RCC 7860 (cell line): Measurements from ENCODE around the gene DEK.
"Not testable (repeated sequence)": the region's sequence is repeated elsewhere in the genome, so short reads cannot be mapped to it uniquely, and the experiment has no call there.

ENCODE experiments used
- DNase-seq: peaks from one replicate; pipeline ENCODE4 v3.0.0-alpha.2; 2015; ENCODE audit warnings: low spot score
- FAIRE-seq: peaks from 2 replicates; lab custom pipeline; 2012; peaks lifted over from hg19 to GRCh38; lab: Jason Lieb, UNC

The DEK gene

GRCh38 chr6:18264219-18264922 is at the start of gene DEK:
Gene DEK (minus strand): TSS chr6:18264530. CDS start chr6:18263987, 543 bp downstream.
- no peak for FAIRE-seq
- peak; percentile 67 for DNase-seq

GRCh38 chr6:18312368-18312767 is 48.0 kb upstream of the DEK start:
- no peak for FAIRE-seq
- DNase-seq: no peak

GRCh38 chr6:18310010-18310409 is 45.7 kb upstream of the DEK start:
- DNase-seq, FAIRE-seq: not testable (repeated sequence)

- FAIRE-seq (no peak), DNase-seq (no peak)
These were observed 44.7 kb upstream of the DEK start for GRCh38 chr6:18309046-18309445.

- FAIRE-seq: no peak
- DNase-seq: peak; percentile 13
These were observed 43.9 kb upstream of the DEK start for GRCh38 chr6:18308070-18308735.

GRCh38 chr6:18306977-18307376 is 42.6 kb upstream of the DEK start:
- DNase-seq: peak; percentile 56
- no peak for FAIRE-seq

- FAIRE-seq: no peak
- DNase-seq: no peak
These were observed 38.5 kb upstream of the DEK start for GRCh38 chr6:18302561-18303439.

- FAIRE-seq (peak; percentile 58), DNase-seq (peak; percentile 39)
These were observed 29.0 kb upstream of the DEK start for GRCh38 chr6:18293076-18293904.

- FAIRE-seq: no peak
- no peak for DNase-seq
These were observed 25.0 kb upstream of the DEK start for GRCh38 chr6:18289283-18289682.

GRCh38 chr6:18284261-18284660 is 19.9 kb upstream of the DEK start:
- FAIRE-seq: no peak

GRCh38 chr6:18281564-18281963 is 17.2 kb upstream of the DEK start:
- FAIRE-seq: no peak

More at GRCh38 chr6:18284261-18284660, 19.9 kb upstream of the DEK start:
- DNase-seq: no peak

GRCh38 chr6:18280084-18280483 is 15.8 kb upstream of the DEK start:
- DNase-seq: peak; percentile 15

More at GRCh38 chr6:18281564-18281963, 17.2 kb upstream of the DEK start:
- no peak for DNase-seq

GRCh38 chr6:18279422-18279821 is 15.1 kb upstream of the DEK start:
- DNase-seq: no peak
- FAIRE-seq: no peak

More at GRCh38 chr6:18280084-18280483, 15.8 kb upstream of the DEK start:
- peak; percentile 86 for FAIRE-seq

- FAIRE-seq (no peak), DNase-seq (no peak)
These were observed 13.1 kb upstream of the DEK start for GRCh38 chr6:18277237-18278006.

GRCh38 chr6:18276610-18277236 is 12.4 kb upstream of the DEK start:
- FAIRE-seq (no peak), DNase-seq (no peak)

GRCh38 chr6:18270216-18270615 is 5.9 kb upstream of the DEK start:
- FAIRE-seq (no peak), DNase-seq (no peak)

- DNase-seq (no peak), FAIRE-seq (no peak)
These were observed 5.4 kb upstream of the DEK start for GRCh38 chr6:18269717-18270116.

GRCh38 chr6:18269253-18269652 is 4.9 kb upstream of the DEK start:
- FAIRE-seq (no peak), DNase-seq (peak; percentile 32)

- no peak for FAIRE-seq
These were observed 3.7 kb upstream of the DEK start for GRCh38 chr6:18268066-18268465.

More at GRCh38 chr6:18268066-18268465, 3.7 kb upstream of the DEK start:
- DNase-seq: no peak
